Activated T-cell treated with anti-CD3 and anti-CD28 coated beads, Interleukin-2, amount 50 U/mL, for 24 hours (primary cell): ENCODE data around the gene LMO2.
"Not testable (repeated sequence)": the region's sequence is repeated elsewhere in the genome, so short reads cannot be mapped to it uniquely, and the experiment has no call there.

Experiments used
- DNase-seq: peaks from one replicate; pipeline ENCODE4 v3.0.0-alpha.2; 2020
- H3K27ac Mint-ChIP-seq: 2 replicates; pipeline ENCODE4 v1.8.0; 2020; ENCODE audit warnings: mild to moderate bottlenecking, mixed read lengths
- H3K27me3 Mint-ChIP-seq: 2 replicates; pipeline ENCODE4 v1.8.0; 2020; ENCODE audit warnings: mixed read lengths
- H3K36me3 Mint-ChIP-seq: 2 replicates; pipeline ENCODE4 v1.8.0; 2020; ENCODE audit warnings: low read depth, mixed read lengths
- H3K4me1 Mint-ChIP-seq: 2 replicates; pipeline ENCODE4 v1.8.0; 2020; ENCODE audit warnings: low read depth, mixed read lengths
- H3K4me3 Mint-ChIP-seq: 2 replicates; pipeline ENCODE4 v1.8.0; 2020; ENCODE audit warnings: mild to moderate bottlenecking, moderate library complexity, mixed read lengths
- H3K9me3 Mint-ChIP-seq: 2 replicates; pipeline ENCODE4 v1.8.0; 2020; ENCODE audit warnings: mixed read lengths

LMO2 gene

GRCh38 chr11:33924341-33924740, 32.5 kb upstream of the LMO2 start:
- peaks cover 61% of the 10 kb centered on the region for H3K27me3 Mint-ChIP-seq
- H3K36me3 Mint-ChIP-seq, result no peaks in the 10 kb centered on the region
- no peaks in the 10 kb centered on the region for H3K9me3 Mint-ChIP-seq
- peaks cover 13% of the 10 kb centered on the region for H3K4me1 Mint-ChIP-seq
- H3K4me3 Mint-ChIP-seq, result no peak overlapping the region
- DNase-seq, result no peak
- H3K27ac Mint-ChIP-seq, result no peak overlapping the region

GRCh38 chr11:33923626-33924025, 31.8 kb upstream of the LMO2 start:
- peaks cover 57% of the 10 kb centered on the region for H3K27me3 Mint-ChIP-seq

GRCh38 chr11:33920838-33921613, 29.1 kb upstream of the LMO2 start:
- Mint-ChIP-seq H3K9me3 (no peaks in the 10 kb centered on the region), H3K36me3 (no peaks in the 10 kb centered on the region), H3K4me1 (peaks cover 13% of the 10 kb centered on the region), H3K27ac (no peak overlapping the region), H3K27me3 (peaks cover 73% of the 10 kb centered on the region), H3K4me3 (no peak overlapping the region)
- DNase-seq, result no peak

More at GRCh38 chr11:33923626-33924025, 31.8 kb upstream of the LMO2 start:
- Mint-ChIP-seq H3K9me3 (no peaks in the 10 kb centered on the region), H3K4me1 (peaks cover 13% of the 10 kb centered on the region), H3K4me3 (no peak overlapping the region), H3K36me3 (no peaks in the 10 kb centered on the region), H3K27ac (no peak overlapping the region)
- no peak for DNase-seq

- Mint-ChIP-seq H3K4me1 (peaks cover 13% of the 10 kb centered on the region), H3K4me3 (no peak overlapping the region), H3K27me3 (peaks cover 79% of the 10 kb centered on the region), H3K36me3 (no peaks in the 10 kb centered on the region), H3K27ac (no peak overlapping the region), H3K9me3 (no peaks in the 10 kb centered on the region)
- DNase-seq, result no peak
Observed at GRCh38 chr11:33919645-33920044, 27.8 kb upstream of the LMO2 start.

GRCh38 chr11:33917402-33917801, 25.5 kb upstream of the LMO2 start:
- not testable (repeated sequence) for H3K36me3 Mint-ChIP-seq, H3K9me3 Mint-ChIP-seq, H3K4me3 Mint-ChIP-seq, DNase-seq, H3K27ac Mint-ChIP-seq
- H3K27me3 Mint-ChIP-seq, result peaks cover 74% of the 10 kb centered on the region
- peaks cover 16% of the 10 kb centered on the region for H3K4me1 Mint-ChIP-seq

- no peak overlapping the region for H3K27ac Mint-ChIP-seq
- no peak for DNase-seq
- H3K4me1 Mint-ChIP-seq, result peaks cover 16% of the 10 kb centered on the region
- no peak overlapping the region for H3K4me3 Mint-ChIP-seq
- peaks cover 76% of the 10 kb centered on the region for H3K27me3 Mint-ChIP-seq
- no peaks in the 10 kb centered on the region for H3K36me3 Mint-ChIP-seq
- H3K9me3 Mint-ChIP-seq, result peaks cover 7% of the 10 kb centered on the region
Observed at GRCh38 chr11:33916736-33917135, 24.9 kb upstream of the LMO2 start.

GRCh38 chr11:33915526-33915925, 23.6 kb upstream of the LMO2 start:
- no peak for DNase-seq
- H3K27me3 Mint-ChIP-seq, result peaks cover 75% of the 10 kb centered on the region
- H3K36me3 Mint-ChIP-seq, result no peaks in the 10 kb centered on the region
- no peak overlapping the region for H3K27ac Mint-ChIP-seq
- peaks cover 6% of the 10 kb centered on the region for H3K4me1 Mint-ChIP-seq
- H3K9me3 Mint-ChIP-seq, result peaks cover 7% of the 10 kb centered on the region
- no peak overlapping the region for H3K4me3 Mint-ChIP-seq

- no peak for DNase-seq
- Mint-ChIP-seq H3K4me1 (peaks cover 4% of the 10 kb centered on the region), H3K9me3 (peaks cover 7% of the 10 kb centered on the region), H3K36me3 (no peaks in the 10 kb centered on the region), H3K27me3 (peaks cover 79% of the 10 kb centered on the region), H3K27ac (no peak overlapping the region), H3K4me3 (no peak overlapping the region)
Observed at GRCh38 chr11:33913991-33914390, 22.1 kb upstream of the LMO2 start.

- Mint-ChIP-seq H3K36me3 (no peaks in the 10 kb centered on the region), H3K27ac (no peak overlapping the region), H3K9me3 (peaks cover 7% of the 10 kb centered on the region), H3K4me3 (no peak overlapping the region), H3K27me3 (peaks cover 81% of the 10 kb centered on the region), H3K4me1 (peaks cover 5% of the 10 kb centered on the region)
- DNase-seq, result no peak
Observed at GRCh38 chr11:33912405-33913361, 20.8 kb upstream of the LMO2 start.

- Mint-ChIP-seq H3K36me3 (no peaks in the 10 kb centered on the region), H3K9me3 (peaks cover 7% of the 10 kb centered on the region), H3K4me3 (no peak overlapping the region), H3K4me1 (peaks cover 12% of the 10 kb centered on the region), H3K27me3 (peaks cover 83% of the 10 kb centered on the region), H3K27ac (no peak overlapping the region)
- no peak for DNase-seq
Observed at GRCh38 chr11:33910958-33911339, 19.1 kb upstream of the LMO2 start.

- no peak for DNase-seq
Observed at GRCh38 chr11:33910296-33910957, 18.6 kb upstream of the LMO2 start.

GRCh38 chr11:33909552-33909951, 17.7 kb upstream of the LMO2 start:
- H3K27ac Mint-ChIP-seq, result no peak overlapping the region
- no peaks in the 10 kb centered on the region for H3K36me3 Mint-ChIP-seq
- H3K4me3 Mint-ChIP-seq, result no peak overlapping the region
- DNase-seq, result no peak
- H3K27me3 Mint-ChIP-seq, result peaks cover 83% of the 10 kb centered on the region
- H3K9me3 Mint-ChIP-seq, result peaks cover 7% of the 10 kb centered on the region
- peaks cover 12% of the 10 kb centered on the region for H3K4me1 Mint-ChIP-seq

More at GRCh38 chr11:33910296-33910957, 18.6 kb upstream of the LMO2 start:
- Mint-ChIP-seq H3K27ac (no peak overlapping the region), H3K27me3 (peaks cover 82% of the 10 kb centered on the region), H3K4me1 (peaks cover 12% of the 10 kb centered on the region), H3K9me3 (peaks cover 7% of the 10 kb centered on the region), H3K4me3 (no peak overlapping the region), H3K36me3 (no peaks in the 10 kb centered on the region)

- H3K36me3 Mint-ChIP-seq, result no peaks in the 10 kb centered on the region
- H3K4me3 Mint-ChIP-seq, result no peak overlapping the region
- peaks cover 5% of the 10 kb centered on the region for H3K9me3 Mint-ChIP-seq
- peaks cover 12% of the 10 kb centered on the region for H3K4me1 Mint-ChIP-seq
- no peak for DNase-seq
- no peak overlapping the region for H3K27ac Mint-ChIP-seq
- peaks cover 84% of the 10 kb centered on the region for H3K27me3 Mint-ChIP-seq
Observed at GRCh38 chr11:33909150-33909549, 17.3 kb upstream of the LMO2 start.

- Mint-ChIP-seq H3K4me3 (no peak overlapping the region), H3K27ac (no peak overlapping the region), H3K4me1 (peaks cover 8% of the 10 kb centered on the region), H3K36me3 (no peaks in the 10 kb centered on the region), H3K27me3 (peaks cover 86% of the 10 kb centered on the region), H3K9me3 (no peaks in the 10 kb centered on the region)
- DNase-seq, result no peak
Observed at GRCh38 chr11:33907421-33907820, 15.5 kb upstream of the LMO2 start.
